Measurements from ENCODE around the gene LRRC34. TPM values are rescaled to one million over a fixed set of nuclear protein-coding genes. Genes with fewer than 3 reads are reported as not detected.

LRRC34 gene
- total and polyA plus RNA-seq, 2 of the 8 experiments (the other 6 are each of a cell fraction or from before 2014, with no cell fraction given): 3.3 to 4.1 TPM

- TF ChIP-seq CHD7 (IDR thresholded peaks at IDR 0.05; ENCODE audit: insufficient replicate concordance, low read length) (no peak), TAF1 (IDR thresholded peaks at IDR 0.05; ENCODE audit: low read depth, low read length) (no peak), SIN3A (conservative IDR thresholded peaks at IDR 0.05 in 1 of 2, IDR thresholded peaks at IDR 0.05 in 1 of 2; ENCODE audit: low read depth in 1 of 2, low read length in 2 of 2) (no peak), KDM4A (IDR thresholded peaks at IDR 0.05; ENCODE audit: low read depth, low read length, severe bottlenecking) (no peak), SP1 (IDR thresholded peaks at IDR 0.05; ENCODE audit: low read depth, low read length) (no peak), PHF8 (conservative IDR thresholded peaks at IDR 0.05; ENCODE audit: low read depth, low read length) (no peak), GABPA (IDR thresholded peaks at IDR 0.05; ENCODE audit: borderline replicate concordance, insufficient read depth, low read length) (no peak), RFX5 (IDR thresholded peaks at IDR 0.05; ENCODE audit: borderline replicate concordance, low read depth, low read length) (no peak), GTF2F1 (IDR thresholded peaks at IDR 0.05; ENCODE audit: borderline replicate concordance, low read depth, low read length) (no peak)
- TF ChIP-seq, protein P1, sequence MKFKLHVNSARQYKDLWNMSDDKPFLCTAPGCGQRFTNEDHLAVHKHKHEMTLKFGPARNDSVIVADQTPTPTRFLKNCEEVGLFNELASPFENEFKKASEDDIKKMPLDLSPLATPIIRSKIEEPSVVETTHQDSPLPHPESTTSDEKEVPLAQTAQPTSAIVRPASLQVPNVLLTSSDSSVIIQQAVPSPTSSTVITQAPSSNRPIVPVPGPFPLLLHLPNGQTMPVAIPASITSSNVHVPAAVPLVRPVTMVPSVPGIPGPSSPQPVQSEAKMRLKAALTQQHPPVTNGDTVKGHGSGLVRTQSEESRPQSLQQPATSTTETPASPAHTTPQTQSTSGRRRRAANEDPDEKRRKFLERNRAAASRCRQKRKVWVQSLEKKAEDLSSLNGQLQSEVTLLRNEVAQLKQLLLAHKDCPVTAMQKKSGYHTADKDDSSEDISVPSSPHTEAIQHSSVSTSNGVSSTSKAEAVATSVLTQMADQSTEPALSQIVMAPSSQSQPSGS (IDR thresholded peaks at IDR 0.05; ENCODE audit: low read length): no peak
Measured at GRCh38 chr3:169774186-169774585, 38.5 kb downstream of the LRRC34 start (continued).

Measured in H1 (cell line).